GM06990 (cell line): ENCODE results near the gene ABCB11.

Experiments used
- DNase-seq: peaks from one replicate; pipeline ENCODE4 v3.0.0-alpha.2; 2011; ENCODE audit not compliant: insufficient read length; ENCODE audit errors: extremely low read depth
- H3K27me3 ChIP-seq: replicated peaks from 2 replicates; pipeline ENCODE4 v1.6.0; 2011; ENCODE audit warnings: low read length; ENCODE audit not compliant: control insufficient read depth, insufficient read depth
- H3K36me3 ChIP-seq: 2 replicates; pipeline ENCODE4 v1.5.1; 2011; ENCODE audit warnings: low read length; ENCODE audit not compliant: control insufficient read depth, insufficient read depth
- H3K4me3 ChIP-seq: replicated peaks from 2 replicates; pipeline ENCODE4 v1.5.1; 2011; ENCODE audit warnings: low read depth, mild to moderate bottlenecking, control low read depth, low read length
- CTCF ChIP-seq: IDR thresholded peaks from 2 replicates; pipeline ENCODE4 v1.5.1; 2011; ENCODE audit warnings: low read length, control low read depth, mild to moderate bottlenecking, inconsistent platforms; ENCODE audit not compliant: insufficient read depth, poor library complexity, severe bottlenecking

The ABCB11 gene

GRCh38 chr2:169072163-169072925 is 41.2 kb upstream of the ABCB11 start:
- no peak for TF ChIP-seq CTCF
- no peaks in the 10 kb centered on the region for H3K27me3 ChIP-seq
- H3K36me3 ChIP-seq = no peaks in the 10 kb centered on the region
- no peak for DNase-seq
- H3K4me3 ChIP-seq = no peak overlapping the region

- no peaks in the 10 kb centered on the region for H3K36me3 ChIP-seq
- no peak overlapping the region for H3K4me3 ChIP-seq
- TF ChIP-seq CTCF = no peak
- no peaks in the 10 kb centered on the region for H3K27me3 ChIP-seq
- DNase-seq = no peak
Observed at GRCh38 chr2:169071455-169071854, 40.3 kb upstream of the ABCB11 start.

DNA sequence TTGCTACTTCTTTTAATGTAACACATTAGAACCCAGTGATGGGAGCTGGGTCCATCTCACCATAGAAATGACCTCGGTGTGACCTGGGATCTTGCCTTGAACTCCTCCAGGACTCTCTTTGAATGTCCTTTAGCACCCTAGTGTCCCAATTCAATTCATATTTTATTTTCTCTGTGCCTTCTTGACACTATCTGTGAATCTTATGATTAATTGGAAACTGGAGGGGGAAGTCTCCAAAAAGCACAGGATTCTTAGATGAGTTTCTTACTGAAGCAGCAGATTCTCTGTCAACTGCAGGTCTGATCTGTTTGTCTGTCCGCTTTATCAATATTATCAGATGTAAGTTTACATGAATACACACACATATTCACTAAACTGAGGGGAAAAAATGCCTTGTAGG is 38.7 kb upstream of the ABCB11 start:
- no peak for TF ChIP-seq CTCF
- H3K36me3 ChIP-seq = no peaks in the 10 kb centered on the region
- DNase-seq = no peak
- H3K4me3 ChIP-seq = no peak overlapping the region
- H3K27me3 ChIP-seq = no peaks in the 10 kb centered on the region

DNA sequence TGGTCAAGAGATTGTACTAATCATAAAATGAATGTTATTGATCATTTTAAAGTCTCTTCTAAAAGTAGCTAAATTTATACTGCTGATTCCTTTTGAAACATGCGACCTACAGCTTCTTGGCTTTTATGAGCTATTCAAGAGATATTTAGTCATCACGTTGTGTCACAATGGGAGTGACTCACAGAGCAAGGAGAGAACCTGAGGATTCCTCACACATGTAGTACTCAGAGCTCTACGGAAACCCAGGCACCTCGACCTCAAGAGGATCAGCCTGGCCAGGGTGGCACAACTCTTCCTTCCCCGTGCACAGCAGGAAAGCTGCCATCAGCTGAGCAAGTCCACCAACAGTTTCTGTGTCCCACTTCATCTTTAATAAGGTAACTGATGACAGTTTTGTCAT is 38.2 kb upstream of the ABCB11 start, which contains the start of gene DHRS9:
TSS of gene DHRS9 (plus strand) at position 223 of the 400 bp plus-strand sequence. CDS start 12,019 bp downstream, outside the sequence.
- no peak within 1 kb of the TSS for H3K4me3 ChIP-seq
- H3K27me3 ChIP-seq = no peaks in the 10 kb centered on the region
- DNase-seq = no peak
- no peak for TF ChIP-seq CTCF
- no peaks in the 10 kb centered on the region for H3K36me3 ChIP-seq

GRCh38 chr2:169066897-169067296 is 35.8 kb upstream of the ABCB11 start:
- H3K27me3 ChIP-seq = no peaks in the 10 kb centered on the region
- H3K36me3 ChIP-seq = no peaks in the 10 kb centered on the region
- DNase-seq = no peak
- H3K4me3 ChIP-seq = no peak overlapping the region
- no peak for TF ChIP-seq CTCF

GRCh38 chr2:169065864-169066517 is 34.9 kb upstream of the ABCB11 start:
- Histone ChIP-seq H3K4me3 (no peak overlapping the region), H3K27me3 (no peaks in the 10 kb centered on the region), H3K36me3 (no peaks in the 10 kb centered on the region)
- no peak for TF ChIP-seq CTCF
- DNase-seq = no peak
